ENCODE results near the gene FEM1B.
"Not testable (repeated sequence)": the region's sequence is repeated elsewhere in the genome, so short reads cannot be mapped to it uniquely, and the experiment has no call there.

Gene FEM1B

DNA sequence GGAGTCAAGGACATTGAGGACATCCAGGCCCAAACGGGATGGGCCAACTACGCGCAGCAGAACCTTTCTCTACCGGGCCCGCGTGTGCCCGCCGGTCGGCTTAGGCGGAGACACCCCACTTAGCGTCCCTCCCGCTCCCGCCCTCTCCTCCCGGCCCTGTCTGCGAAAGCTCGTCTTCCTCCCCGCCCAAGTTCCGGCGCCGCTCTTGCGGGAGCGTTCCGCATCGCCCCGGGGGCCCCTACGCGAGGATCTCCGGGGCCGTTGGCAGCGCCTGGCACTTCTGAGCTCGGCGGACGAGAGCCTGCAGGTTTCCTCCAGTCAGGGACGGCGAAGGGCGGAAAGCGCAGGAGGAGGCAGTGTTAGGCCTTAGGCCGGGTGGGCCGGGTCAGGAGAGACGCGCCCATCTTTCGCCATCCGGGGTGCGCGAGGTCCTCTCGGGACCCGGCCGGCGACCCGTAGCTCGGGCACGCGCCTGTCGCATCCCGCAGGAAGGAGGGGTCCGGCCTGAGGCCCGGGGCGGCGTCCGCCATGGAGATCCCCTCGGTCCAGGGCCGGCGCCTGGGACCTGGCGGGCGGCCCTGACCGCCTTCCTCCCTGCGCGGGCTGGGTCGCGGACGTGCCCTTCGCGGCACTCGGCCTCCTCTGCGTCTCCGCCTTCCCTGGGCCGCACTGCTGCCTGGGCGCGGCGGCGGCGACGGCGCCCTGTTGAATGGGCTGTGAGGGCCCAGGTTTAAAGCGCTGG, at the start of gene FEM1B:
Gene FEM1B (plus strand): TSS at position 143 of the 742 bp plus-strand sequence. CDS start 673 bp downstream, outside the sequence.
- peak; percentile 84 for DNase-seq

DNA sequence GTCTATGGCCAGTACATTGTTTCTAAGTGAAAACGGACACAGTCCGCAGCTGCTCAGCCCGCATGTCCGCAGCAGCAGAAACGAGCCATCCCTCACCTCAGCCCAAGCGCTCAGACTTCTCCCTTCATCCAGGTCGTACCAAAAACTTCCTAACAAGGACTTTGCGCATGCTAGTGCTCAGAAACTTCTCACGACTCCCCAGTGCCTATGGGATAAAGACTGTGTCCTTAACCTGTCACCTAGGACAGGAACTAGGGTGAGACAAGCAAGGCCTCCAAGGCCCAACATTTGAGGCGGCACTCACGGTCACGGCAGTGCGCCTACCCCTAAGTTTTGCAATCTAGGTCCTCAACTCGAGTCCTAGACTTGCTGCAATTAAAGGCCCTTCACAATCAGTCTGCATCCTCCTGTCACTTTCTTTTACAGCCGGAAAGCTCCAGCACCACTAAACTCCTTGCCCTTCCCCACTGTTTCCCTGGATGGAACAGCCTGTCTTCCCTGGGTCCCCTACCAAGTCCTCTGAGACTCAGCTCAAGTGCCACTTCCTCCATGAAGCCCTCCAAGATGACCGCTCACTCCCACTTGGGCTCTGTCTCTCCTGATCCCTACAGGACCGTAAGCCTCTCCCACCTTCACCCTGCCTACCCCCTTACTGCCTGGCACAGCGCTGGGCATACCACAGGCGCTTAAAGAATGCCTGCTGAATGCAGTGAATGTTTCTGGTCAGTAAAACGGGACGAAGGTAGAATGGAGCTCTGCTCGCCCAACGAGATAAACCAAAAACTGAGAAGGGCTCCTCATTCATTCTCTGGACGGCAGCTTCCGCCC, 49.2 kb upstream of the FEM1B start:
- DNase-seq = no peak

DNA sequence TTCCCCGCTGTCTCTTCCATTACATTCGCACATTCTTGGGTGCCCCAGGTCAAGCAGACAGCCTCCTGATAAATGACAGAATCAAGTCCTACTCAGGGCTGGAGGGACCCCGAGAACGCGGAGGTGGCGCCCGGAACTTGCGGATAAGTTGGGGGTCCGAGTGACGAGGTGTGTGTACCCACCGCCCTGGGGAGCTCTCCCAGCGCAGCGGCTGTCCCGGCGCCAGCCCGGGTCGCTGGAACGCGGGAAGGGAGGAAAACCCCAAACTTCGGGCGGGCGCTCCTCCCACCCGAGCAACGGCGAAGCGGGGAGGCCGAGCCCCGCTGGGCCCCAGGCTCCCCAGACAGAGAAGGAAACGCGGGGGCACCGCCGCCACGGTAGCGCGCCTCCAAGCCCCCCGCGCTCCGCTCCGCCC, 48.6 kb upstream of the FEM1B start:
- no peak for DNase-seq

GRCh38 chr15:68229386-68230156, 48.0 kb upstream of the FEM1B start, which contains the start of gene CLN6:
TSS of gene CLN6 (minus strand) at chr15:68229728. CDS start at chr15:68229584, 144 bp downstream.
- DNase-seq = peak; percentile 72

DNA sequence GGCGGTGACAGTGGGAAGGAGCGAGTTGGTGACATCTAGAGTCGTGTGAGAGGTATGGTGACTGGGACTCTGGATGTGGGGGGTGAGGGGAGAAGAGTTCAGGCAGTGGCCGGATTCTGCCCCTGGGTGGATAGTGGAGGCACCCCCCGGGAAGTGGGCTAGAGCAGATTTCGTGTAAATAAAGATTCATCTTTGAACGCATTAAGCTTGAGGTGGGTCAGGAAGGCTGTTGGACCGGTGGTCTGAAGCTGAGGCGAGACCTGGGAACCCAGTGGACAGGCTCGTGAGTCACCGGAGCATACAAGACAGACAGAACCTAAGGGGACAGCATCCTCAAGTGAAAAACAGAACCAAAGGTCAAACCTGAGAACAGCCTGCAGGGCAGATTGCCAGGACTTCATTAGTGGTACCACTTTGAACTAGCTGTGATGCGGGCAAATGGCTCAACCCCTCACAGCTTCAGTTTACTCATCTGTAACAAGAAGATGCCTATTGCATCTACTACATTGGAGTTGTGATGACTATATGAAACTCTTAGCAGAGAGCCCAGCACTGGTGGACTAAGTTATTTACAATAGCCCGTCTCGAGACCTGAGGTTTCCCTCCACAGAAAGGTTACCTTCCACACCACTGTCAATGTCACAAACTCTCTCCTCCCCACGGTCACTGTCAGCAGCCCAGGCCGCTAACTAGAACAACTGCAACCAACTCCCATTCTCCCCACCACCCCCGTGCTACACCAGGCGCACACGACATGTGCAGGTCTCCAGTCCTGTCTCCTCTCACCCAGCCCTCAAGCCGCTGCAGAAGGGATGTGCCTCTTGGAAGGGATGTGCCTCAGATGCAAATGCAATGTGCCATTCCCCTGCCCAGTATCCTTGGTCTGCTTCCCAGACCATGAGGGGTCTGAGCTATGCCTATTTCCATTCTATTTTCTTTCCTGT, 47.1 kb upstream of the FEM1B start:
- DNase-seq = no peak

DNA sequence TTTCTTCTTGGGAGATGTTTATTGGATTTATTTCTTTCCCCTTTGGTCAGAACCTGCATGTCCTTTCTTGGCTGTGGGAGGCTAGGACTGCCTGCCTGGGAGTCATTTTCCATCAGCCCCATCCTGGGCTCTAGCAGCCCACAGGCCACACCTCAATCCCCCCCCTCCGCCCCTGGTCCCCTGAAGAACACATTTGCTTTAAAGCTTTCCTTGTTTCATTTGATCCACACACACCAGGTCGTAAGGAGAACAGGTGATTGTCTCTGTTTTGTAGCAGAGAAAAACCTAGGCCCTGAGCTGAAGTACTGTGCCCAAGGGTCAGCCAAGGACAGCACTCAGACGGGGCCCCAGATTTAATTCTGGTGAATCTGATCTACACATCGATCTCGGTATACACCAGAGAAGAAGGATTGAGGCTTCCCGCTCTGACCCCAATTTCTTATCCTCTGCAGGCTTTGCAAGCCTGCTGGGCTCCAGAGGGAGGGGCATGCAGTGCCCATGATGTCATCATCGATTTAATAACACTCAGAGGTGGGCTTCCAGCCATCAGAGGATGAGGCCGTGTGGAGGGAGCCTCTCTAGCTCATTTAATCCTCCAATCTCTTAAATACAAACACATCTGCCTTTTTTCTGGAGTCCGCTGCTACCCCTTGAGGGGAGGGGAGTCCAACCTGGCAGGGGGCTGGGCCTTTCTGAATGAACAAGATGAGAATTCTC, 46.3 kb upstream of the FEM1B start:
- no peak for DNase-seq

GRCh38 chr15:68232449-68232848, 45.1 kb upstream of the FEM1B start:
- DNase-seq = no peak

DNA sequence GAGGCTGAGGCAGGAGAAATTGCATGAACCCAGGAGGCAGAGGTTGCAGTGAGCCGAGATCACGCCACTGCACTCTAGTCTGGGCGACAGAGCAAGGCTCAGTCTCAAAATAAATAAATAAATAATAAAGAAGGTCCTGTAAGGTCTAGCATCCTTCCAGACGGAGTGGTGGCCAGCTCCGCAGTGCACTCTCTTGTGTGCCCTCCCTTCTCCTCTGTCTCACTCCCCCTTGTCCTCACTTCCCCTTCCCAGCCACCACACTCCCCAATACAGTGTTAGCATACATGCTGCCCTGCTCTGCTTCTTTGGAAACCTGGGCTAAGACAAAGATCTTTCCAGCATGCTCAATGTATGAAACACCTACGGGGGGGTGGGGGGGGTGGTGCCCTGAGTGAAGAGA, 44.6 kb upstream of the FEM1B start:
- no peak for DNase-seq

DNA sequence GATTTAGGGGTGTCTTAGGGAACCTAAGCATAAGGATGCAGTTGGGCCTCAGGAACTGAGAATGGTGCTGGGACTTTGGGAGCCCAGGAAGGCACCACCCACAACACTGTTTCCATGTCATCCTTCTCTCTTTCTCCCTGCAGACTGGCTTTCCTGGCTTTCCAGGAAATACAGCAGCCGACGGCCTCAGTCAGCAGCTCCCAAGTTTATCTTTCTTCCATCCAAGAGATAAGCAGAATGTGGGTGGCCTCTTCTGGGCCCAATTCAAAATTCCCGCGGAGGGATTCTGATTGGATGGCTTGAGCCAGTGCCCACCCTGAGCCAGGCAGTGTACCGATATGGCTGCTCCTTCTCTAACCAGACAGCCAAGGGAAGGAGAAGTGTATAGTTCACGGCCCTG, 43.5 kb upstream of the FEM1B start:
- DNase-seq = no peak

- not testable (repeated sequence) for DNase-seq
Measured at GRCh38 chr15:68234520-68234919, 43.0 kb upstream of the FEM1B start.

DNA sequence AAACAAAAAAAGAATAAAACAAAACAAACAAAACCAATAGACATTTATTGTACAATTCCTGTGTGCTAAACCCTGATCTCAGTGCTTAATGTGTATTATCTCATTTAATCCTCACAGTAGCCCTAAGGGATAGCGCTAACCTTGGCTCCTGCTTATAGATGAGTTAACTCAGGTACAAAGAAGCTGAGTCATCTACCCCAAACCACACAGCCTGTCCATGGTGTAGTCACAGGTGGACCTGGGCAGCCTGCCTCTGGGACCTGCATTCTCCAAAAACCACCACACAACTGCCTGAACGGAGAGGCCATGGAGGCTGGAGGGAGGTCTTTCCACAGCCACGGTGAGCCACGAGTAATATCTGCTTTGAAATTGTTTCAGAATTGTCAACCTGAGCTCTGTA, 42.5 kb upstream of the FEM1B start:
- DNase-seq = no peak

DNA sequence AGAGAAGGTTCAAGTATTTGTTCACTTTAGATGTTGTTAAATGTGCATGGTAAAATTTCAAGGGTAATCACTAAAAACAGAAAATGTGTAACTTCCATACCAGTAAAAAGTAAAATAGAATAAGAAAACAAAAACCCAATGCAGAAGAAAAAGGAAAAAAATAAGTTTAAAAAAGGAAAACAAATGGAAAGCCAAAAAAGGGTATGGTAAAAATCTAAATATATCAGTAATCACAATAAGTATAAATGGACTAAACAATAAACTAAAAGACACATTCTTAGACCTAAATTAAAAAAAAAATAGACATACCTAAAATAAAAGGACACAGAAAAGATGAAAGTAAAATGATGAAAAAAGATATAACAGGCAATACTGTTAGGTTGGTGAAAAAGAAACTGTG, 38.5 kb upstream of the FEM1B start:
- no peak for DNase-seq

DNA sequence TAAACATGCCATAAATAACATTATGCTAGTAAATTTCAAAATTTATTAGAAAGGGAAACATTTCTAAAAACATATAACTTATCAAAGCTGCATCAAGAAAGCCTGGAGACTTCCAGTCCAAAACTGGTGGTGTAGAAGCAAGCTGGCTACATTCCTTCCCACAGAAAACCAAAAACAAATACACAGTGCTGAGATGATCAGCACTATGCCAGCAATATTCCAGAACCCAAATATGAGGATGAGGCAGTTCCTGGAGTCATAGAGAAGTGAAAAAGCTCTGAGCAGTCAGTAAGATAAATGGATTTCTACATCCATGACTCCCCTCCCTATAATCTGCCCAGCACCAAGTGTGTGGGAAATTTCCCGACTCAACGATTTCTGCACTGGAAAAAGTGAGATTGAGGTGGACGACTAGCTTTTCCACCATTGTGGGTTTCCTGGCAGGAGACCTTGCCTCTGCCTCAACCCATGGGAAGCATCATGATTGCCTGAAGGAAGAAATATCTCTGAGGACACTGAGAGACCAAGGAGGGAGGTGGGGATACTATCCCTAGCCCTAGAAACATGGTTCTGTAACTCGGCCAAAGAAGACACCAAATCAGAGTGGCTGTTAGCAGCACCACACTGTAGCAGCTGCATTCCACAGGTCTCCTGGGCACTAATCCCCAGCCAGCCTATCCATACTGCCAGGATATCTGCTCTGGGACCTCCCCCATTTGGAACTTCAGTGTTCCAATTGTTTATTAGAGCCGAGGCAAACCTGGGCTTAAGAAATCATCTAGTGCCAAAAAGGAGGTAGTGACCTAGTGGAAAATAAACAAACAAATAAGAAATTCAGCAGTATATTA, 36.2 kb upstream of the FEM1B start:
- no peak for DNase-seq

DNA sequence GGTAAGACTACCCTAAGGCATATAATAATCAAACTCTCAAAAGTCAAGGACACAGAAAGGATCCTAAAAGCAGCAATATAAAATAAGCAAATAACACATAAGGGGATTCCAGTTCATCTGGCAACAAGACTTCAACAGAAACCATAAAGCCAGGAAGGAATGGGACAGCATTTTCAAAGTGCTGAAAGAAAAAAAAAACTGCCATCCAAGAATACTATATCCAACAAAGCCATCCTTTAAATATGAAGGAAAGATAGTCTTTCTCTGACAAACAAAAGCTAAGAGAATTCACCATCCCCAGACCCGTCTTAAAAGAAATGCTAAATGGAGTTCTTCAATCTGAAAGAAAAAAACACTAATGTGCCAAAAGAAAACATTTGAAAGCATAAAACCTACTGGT, 33.3 kb upstream of the FEM1B start:
- DNase-seq = no peak

DNA sequence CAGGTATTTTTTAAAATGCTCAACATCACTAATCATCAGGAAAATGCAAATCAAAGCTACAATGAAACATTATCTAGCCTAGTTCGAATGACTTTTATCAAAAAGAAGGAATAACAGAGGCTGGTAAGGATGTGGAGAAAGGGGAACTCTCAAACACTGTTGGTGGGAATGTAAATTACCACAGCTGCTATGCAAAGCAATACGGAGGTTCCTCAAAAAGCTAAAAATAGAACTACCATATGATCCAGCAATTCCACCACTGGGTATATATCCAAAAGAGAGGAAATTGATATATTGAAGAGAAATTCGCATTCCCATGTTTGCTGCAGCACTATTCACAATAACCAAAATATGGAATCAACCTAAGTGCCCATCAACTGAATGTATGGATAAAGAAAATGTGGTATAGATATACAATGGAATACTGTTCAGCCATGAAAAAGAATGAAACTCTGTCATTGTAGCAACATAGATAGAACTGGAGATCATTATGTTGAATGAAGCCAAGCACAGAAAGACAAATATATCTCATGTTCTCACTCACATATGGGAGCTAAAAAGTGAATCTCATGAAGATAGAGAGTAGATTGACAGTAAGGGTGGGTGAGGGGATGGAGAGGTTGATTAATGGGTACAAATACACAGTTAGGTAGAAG, 28.4 kb upstream of the FEM1B start:
- DNase-seq = no peak

DNA sequence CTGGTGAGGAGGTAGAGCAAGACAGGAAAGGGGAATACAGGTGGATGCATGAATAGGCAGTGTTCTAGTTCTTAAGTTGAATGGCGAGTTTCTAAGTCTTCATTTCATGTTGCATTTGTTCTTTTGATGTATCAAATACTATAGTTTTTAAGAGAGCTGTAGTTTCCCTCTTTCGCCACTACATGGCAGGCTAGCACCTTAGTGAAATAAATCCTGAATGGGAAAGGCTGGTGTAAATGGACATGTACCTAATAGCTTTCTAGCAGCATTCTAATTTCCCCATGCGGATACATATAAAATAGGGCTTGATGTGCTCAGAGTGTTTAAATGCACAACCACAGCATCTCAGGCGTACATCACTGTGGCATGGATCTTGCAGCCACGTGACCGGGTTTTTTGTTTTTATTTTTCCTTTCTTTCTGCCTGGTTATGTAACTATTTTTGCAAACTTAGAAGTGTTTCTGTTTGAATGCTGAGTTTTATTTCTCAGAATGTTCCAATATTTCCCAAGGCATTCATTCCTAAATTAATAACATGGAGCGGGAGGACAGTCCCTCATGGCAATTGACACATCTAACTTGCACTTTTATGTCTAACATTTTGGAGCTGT, 24.5 kb upstream of the FEM1B start:
- no peak for DNase-seq

DNA sequence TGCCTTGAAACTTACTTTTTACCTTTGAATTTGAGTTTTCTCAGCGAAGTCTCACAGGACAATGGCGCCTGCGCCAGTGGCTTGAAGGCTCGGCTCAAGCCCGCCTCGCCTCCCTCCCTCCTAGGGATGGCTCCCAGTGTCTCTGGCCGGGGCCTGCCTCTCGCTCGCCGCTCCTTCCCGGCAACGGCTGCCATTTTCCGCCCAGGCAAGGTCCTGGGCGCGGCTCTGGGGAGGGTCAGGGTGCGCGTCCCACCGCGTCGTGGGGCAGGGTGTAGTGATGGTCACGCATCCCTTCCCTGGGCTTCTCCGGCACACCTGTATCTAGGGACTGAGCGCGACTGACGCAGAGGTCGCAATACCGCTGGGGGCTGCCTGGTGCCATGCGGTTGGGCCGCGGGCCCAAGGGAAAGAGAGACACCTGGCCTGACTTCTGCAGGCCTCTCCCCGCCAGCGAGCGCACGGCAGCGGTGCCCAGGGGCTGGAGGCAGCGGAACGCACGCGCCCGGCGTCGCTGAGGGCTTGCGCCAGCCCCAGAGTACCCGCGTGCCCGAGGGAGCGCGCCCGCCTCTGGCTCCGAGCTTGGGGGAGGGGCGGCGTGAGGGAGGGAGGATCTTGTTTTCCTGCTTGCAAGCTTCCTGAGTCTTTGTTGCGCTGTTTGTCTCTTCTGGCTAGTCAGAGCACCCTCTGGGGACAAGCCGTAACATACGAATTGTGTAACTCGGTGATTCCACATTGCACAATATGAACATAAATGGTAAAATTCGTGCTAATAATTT, 20.7 kb upstream of the FEM1B start:
- DNase-seq = peak; percentile 58

DNA sequence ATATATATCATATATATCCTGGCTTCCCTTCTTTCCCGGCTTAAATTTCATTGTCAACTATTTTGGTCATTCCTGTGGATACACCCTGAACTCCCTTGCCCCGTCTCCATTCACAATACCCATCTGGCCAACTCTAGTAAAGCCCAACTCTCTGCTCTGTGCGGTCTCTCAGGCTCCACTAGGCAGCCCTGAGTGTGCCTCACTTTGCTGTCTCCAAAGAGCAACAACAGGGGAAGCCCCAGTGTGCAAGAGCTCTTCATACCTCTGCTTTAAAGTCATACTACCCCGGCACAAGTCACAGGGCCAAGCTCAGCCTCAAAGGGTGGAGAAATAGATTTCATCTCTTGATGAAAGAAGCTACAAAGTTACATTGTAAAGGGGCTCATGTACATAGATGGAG, 18.9 kb upstream of the FEM1B start:
- no peak for DNase-seq

- DNase-seq = no peak
Measured at GRCh38 chr15:68259883-68260282, 17.7 kb upstream of the FEM1B start.

Data from activated effector memory CD4-positive, alpha-beta T cell treated with Interleukin-2 at 50 U/mL for 16 hours (primary cell).